Endothelial cell of umbilical vein (primary cell): ENCODE data around the gene AP3M1. TPM values are rescaled to one million over a fixed set of nuclear protein-coding genes. Genes with fewer than 3 reads are reported as not detected.

Experiments
- BruUV-seq: library from RNA; stranded (reverse); fragments of 400-500 nt; replicated peaks from 2 replicates; lab custom pipeline; 2021; lab: Mats Ljungman, UMichigan
- CTCF ChIA-PET: fragments of 300-600, 350-600 bp; sonication (Branson Sonifier 250); formaldehyde crosslinking; loops from one replicate; lab custom pipeline; 2021; ENCODE audit warnings: antibody characterized with exemption, inconsistent platforms; lab: Charles Lee
- POLR2A ChIA-PET: fragments of 300-600, 350-600 bp; sonication (Branson Sonifier 250); formaldehyde crosslinking; loops from one replicate; lab custom pipeline; 2021; ENCODE audit warnings: antibody characterized with exemption, inconsistent platforms; lab: Charles Lee
- DNase-seq: peaks from one replicate; pipeline ENCODE4 v3.0.0-alpha.2; 2011; ENCODE audit warnings: low read depth, low spot score
- FAIRE-seq: peaks from 2 replicates; lab custom pipeline; 2011; peaks lifted over from hg19 to GRCh38; lab: Jason Lieb, UNC
- H2AFZ ChIP-seq: 2 replicates; pipeline ENCODE4 v1.6.0; 2012; ENCODE audit warnings: low read depth, low read length, control low read depth, inconsistent platforms
- H3K27ac ChIP-seq: 2 replicates; pipeline ENCODE4 v1.5.1; 2011; ENCODE audit warnings: low read depth, mild to moderate bottlenecking, control low read depth, low read length, moderate library complexity; ENCODE audit not compliant: insufficient read depth
- H3K27me3 ChIP-seq, 2 experiments: 2 replicates each; pipeline versions ENCODE4 v1.6.0 to v1.6.1; 2011; ENCODE audit warnings: low read length in 2 of 2, mixed read lengths in 1 of 2; ENCODE audit not compliant: control insufficient read depth in 2 of 2, insufficient read depth in 2 of 2
- H3K36me3 ChIP-seq, 2 experiments: 2 replicates in 1 of 2; 3 replicates in 1 of 2; pipeline ENCODE4 v1.5.1; 2011; ENCODE audit warnings: low read length in 2 of 2, mild to moderate bottlenecking in 1 of 2, moderate library complexity in 1 of 2; ENCODE audit not compliant: control insufficient read depth in 2 of 2, insufficient read depth in 2 of 2; ENCODE audit errors: extremely low read depth in 1 of 2
- H3K4me1 ChIP-seq: 3 replicates; pipeline ENCODE4 v1.5.1; 2011; ENCODE audit warnings: mild to moderate bottlenecking, low read length; ENCODE audit not compliant: control insufficient read depth, insufficient read depth; ENCODE audit errors: extremely low read depth
- H3K4me2 ChIP-seq: 2 replicates; pipeline ENCODE4 v1.6.1; 2011; ENCODE audit warnings: low read length, control low read depth, mixed read lengths; ENCODE audit not compliant: insufficient read depth
- H3K4me3 ChIP-seq, 3 experiments: fragments of 200-600 bp in 1 of 3; sonication (generic), shearing (Covaris generic) in 1 of 3; replicated peaks in 1 of 3; 2 replicates each; pipeline ENCODE4 v1.5.1; 2011 to 2016; ENCODE audit warnings: control low read depth in 3 of 3, low read length in 3 of 3, mild to moderate bottlenecking in 2 of 3, inconsistent platforms in 1 of 3, low read depth in 1 of 3, moderate library complexity in 1 of 3; ENCODE audit not compliant: insufficient read depth in 1 of 3
- H3K79me2 ChIP-seq: 2 replicates; pipeline ENCODE4 v1.6.0; 2012; ENCODE audit warnings: low read length, inconsistent platforms; ENCODE audit not compliant: control insufficient read depth, insufficient read depth
- H3K9ac ChIP-seq: replicated peaks from 2 replicates; pipeline ENCODE3; 2011; ENCODE audit warnings: low read length, control low read depth; ENCODE audit not compliant: insufficient read depth; ENCODE audit errors: extremely low read depth
- H3K9me1 ChIP-seq: replicated peaks from 3 replicates; pipeline ENCODE4 v1.6.0; 2011; ENCODE audit warnings: mild to moderate bottlenecking, low read length; ENCODE audit not compliant: control insufficient read depth, insufficient read depth; ENCODE audit errors: extremely low read depth
- H3K9me3 ChIP-seq: replicated peaks from 2 replicates; pipeline ENCODE4 v1.5.1; 2012; ENCODE audit warnings: low read length, inconsistent platforms; ENCODE audit not compliant: control insufficient read depth, insufficient read depth
- H4K20me1 ChIP-seq: replicated peaks from 2 replicates; pipeline ENCODE3; 2011; ENCODE audit warnings: mild to moderate bottlenecking, low read length; ENCODE audit not compliant: control insufficient read depth, insufficient read depth; ENCODE audit errors: extremely low read depth
- EZH2 ChIP-seq: IDR thresholded peaks from 2 replicates; pipeline ENCODE4 v1.6.1; 2012; ENCODE audit warnings: borderline replicate concordance, low read depth, mild to moderate bottlenecking, moderate library complexity, low read length, inconsistent platforms; ENCODE audit not compliant: severe bottlenecking
- FOS ChIP-seq: IDR thresholded peaks from 2 replicates; pipeline ENCODE4 v1.6.1; 2011; ENCODE audit warnings: mild to moderate bottlenecking, low read length, moderate library complexity, borderline replicate concordance; ENCODE audit not compliant: insufficient read depth
- GATA2 ChIP-seq: IDR thresholded peaks from 2 replicates; pipeline ENCODE4 v1.7.0; 2011; ENCODE audit warnings: low read depth, mild to moderate bottlenecking, moderate library complexity, mixed read lengths, low read length; ENCODE audit not compliant: insufficient read length, insufficient read depth
- JUN ChIP-seq: IDR thresholded peaks from 2 replicates; pipeline ENCODE4 v1.6.1; 2011; ENCODE audit warnings: borderline replicate concordance, low read depth; ENCODE audit not compliant: insufficient read length, insufficient read depth
- MAX ChIP-seq: IDR thresholded peaks from 2 replicates; pipeline ENCODE4 v1.6.1; 2011; ENCODE audit not compliant: insufficient read depth, insufficient read length
- MYC ChIP-seq: IDR thresholded peaks from one replicate; pipeline ENCODE4 v1.6.1; 2011; ENCODE audit warnings: mild to moderate bottlenecking, low read depth, low read length
- POLR2A ChIP-seq: IDR thresholded peaks from 2 replicates; pipeline ENCODE4 v1.6.1; 2012; ENCODE audit warnings: low read depth, mild to moderate bottlenecking, control low read depth, low read length
- POLR2AphosphoS5 ChIP-seq: IDR thresholded peaks from 2 replicates; pipeline ENCODE4 v1.6.1; 2012; ENCODE audit warnings: low read depth, mild to moderate bottlenecking, control low read depth, low read length, moderate library complexity; ENCODE audit not compliant: insufficient read depth
- dilution Hi-C: fragments of 300-500 bp; cut with MboI; formaldehyde crosslinking; loops from one replicate; pipeline ENCODE4 v1.15.0; 2019; ENCODE audit warnings: low sequenced_read_pairs; ENCODE audit not compliant: extremely low pct_ligation_motif_present
- intact Hi-C: fragments of 100-400 bp; cut with micrococcal nuclease; formaldehyde crosslinking; loops from one replicate; pipeline ENCODE4 v1.10.0; 2022
- polyA plus RNA-seq, 4 experiments: library from polyadenylated mRNA; depleted of rRNA in 3 of 4; stranded (reverse) in 3 of 4; unstranded in 1 of 4; fragments of >200 nt; gene quantifications; 2 replicates each; pipeline versions ENCODE4 v1.2.1 to v1.2.3, GENCODE V29; 2011 to 2012; ENCODE audit warnings: missing spikeins in 1 of 4
- total RNA-seq: library from RNA; stranded (reverse); gene quantifications from 2 replicates; pipeline ENCODE4 v1.2.3, GENCODE V29; 2021
- TF ChIP-seq, protein P1 (sequence below), 2 donors: IDR thresholded peaks; 1 replicate in 1 of 2; 2 replicates in 1 of 2; pipeline ENCODE4 v1.5.1; 2011; ENCODE audit warnings: low read length in 2 of 2, mild to moderate bottlenecking in 2 of 2, moderate library complexity in 2 of 2, control low read depth in 1 of 2, inconsistent platforms in 1 of 2, low read depth in 1 of 2; ENCODE audit not compliant: insufficient read depth in 1 of 2; ENCODE audit errors: extremely low read depth in 1 of 2

The AP3M1 gene
- total and polyA plus RNA-seq, 2 donors (not counting 3 experiments of a cell fraction or from before 2014, with no cell fraction given): 34.0 to 58.8 TPM

GRCh38 chr10:74120911-74121310, 29.7 kb downstream of the AP3M1 start:
- CTCF ChIA-PET: interaction anchor here (1.3 to 7.5 kb wide), 3 partner anchors 14 to 114 kb away, joined by 3 to 97 read pairs (median 3); no protein-coding TSS in a partner anchor
- no peaks in the 10 kb centered on the region for H4K20me1 ChIP-seq
- no peak overlapping the region for H3K27ac ChIP-seq
- H3K27me3 ChIP-seq: no peaks in the 10 kb centered on the region
- dilution Hi-C loops: no loop called here
- no peaks in the 10 kb centered on the region for H3K9me3 ChIP-seq
- DNase-seq (no peak), FAIRE-seq (no peak)
- no peak overlapping the region for H2AFZ ChIP-seq
- H3K79me2 ChIP-seq: no peaks in the 10 kb centered on the region
- BruUV-seq: no TSS peak
- TF ChIP-seq GATA2 (no peak), EZH2 (no peak), FOS (no peak), JUN (no peak), POLR2A (no peak), MYC (no peak), POLR2AphosphoS5 (no peak), MAX (no peak)
- TF ChIP-seq, protein P1, sequence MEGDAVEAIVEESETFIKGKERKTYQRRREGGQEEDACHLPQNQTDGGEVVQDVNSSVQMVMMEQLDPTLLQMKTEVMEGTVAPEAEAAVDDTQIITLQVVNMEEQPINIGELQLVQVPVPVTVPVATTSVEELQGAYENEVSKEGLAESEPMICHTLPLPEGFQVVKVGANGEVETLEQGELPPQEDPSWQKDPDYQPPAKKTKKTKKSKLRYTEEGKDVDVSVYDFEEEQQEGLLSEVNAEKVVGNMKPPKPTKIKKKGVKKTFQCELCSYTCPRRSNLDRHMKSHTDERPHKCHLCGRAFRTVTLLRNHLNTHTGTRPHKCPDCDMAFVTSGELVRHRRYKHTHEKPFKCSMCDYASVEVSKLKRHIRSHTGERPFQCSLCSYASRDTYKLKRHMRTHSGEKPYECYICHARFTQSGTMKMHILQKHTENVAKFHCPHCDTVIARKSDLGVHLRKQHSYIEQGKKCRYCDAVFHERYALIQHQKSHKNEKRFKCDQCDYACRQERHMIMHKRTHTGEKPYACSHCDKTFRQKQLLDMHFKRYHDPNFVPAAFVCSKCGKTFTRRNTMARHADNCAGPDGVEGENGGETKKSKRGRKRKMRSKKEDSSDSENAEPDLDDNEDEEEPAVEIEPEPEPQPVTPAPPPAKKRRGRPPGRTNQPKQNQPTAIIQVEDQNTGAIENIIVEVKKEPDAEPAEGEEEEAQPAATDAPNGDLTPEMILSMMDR (IDR thresholded peaks at IDR 0.05; ENCODE audit: extremely low read depth in 1 of 2, insufficient read depth in 1 of 2, low read depth in 1 of 2, low read length in 2 of 2): no peak
- no peak overlapping the region for H3K4me2 ChIP-seq
- H3K4me3 ChIP-seq: no peak overlapping the region
- H3K36me3 ChIP-seq: peaks cover 35 to 51% of the 10 kb centered on the region in 2 experiments
- no peak overlapping the region for H3K9ac ChIP-seq
- POLR2A ChIA-PET: no interaction called here
- peaks cover 5% of the 10 kb centered on the region for H3K4me1 ChIP-seq
- H3K9me1 ChIP-seq: no peaks in the 10 kb centered on the region
- intact Hi-C loops: no loop called here
